Measurements from ENCODE around the gene EXOC6B. TPM values are rescaled to one million over a fixed set of nuclear protein-coding genes. Genes with fewer than 3 reads are reported as not detected.
A peak's percentile ranks its signal among the peaks of the same experiment; 100 is the strongest.

EXOC6B gene
- total RNA-seq, 1 donor = 24.6 TPM

DNA sequence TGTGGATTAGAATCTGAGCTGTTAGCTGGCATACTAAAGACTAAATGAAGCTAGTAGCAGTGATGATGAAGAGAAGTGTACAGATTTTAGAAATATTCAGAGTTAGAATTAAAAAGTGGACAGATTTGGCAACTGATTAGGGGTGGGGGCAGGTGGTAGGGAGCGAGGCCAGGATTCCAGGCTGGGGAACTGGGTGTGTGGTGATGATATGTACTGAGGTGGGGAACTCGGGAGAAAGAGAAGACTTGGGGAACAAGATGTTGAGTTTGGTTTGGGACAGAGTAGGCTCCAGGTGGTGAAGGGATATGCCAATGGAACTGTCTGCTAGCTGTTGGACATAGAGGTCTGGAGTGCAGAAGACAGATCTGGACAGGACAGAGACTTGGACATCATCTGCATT is 669.0 kb downstream of the EXOC6B start:
- Histone ChIP-seq H3K4me3 (ENCODE audit: insufficient read depth, low read length) (no peak overlapping the region), H3K4me2 (ENCODE audit: insufficient read depth, low read length) (no peak overlapping the region), H2AFZ (ENCODE audit: low read length) (no peak overlapping the region), H3K27me3 (ENCODE audit: insufficient read depth, low read length) (peaks cover 52% of the 10 kb centered on the region), H4K20me1 (ENCODE audit: insufficient read depth, low read length) (no peaks in the 10 kb centered on the region), H3K79me2 (ENCODE audit: insufficient read depth, low read length) (no peaks in the 10 kb centered on the region), H3K9me3 (ENCODE audit: low read depth, low read length) (no peaks in the 10 kb centered on the region), H3K4me1 (ENCODE audit: insufficient read depth, low read length) (no peaks in the 10 kb centered on the region), H3K36me3 (ENCODE audit: insufficient read depth, low read length) (no peaks in the 10 kb centered on the region), H3K27ac (ENCODE audit: low read depth, low read length) (no peak overlapping the region)
- TF ChIP-seq, protein P1, sequence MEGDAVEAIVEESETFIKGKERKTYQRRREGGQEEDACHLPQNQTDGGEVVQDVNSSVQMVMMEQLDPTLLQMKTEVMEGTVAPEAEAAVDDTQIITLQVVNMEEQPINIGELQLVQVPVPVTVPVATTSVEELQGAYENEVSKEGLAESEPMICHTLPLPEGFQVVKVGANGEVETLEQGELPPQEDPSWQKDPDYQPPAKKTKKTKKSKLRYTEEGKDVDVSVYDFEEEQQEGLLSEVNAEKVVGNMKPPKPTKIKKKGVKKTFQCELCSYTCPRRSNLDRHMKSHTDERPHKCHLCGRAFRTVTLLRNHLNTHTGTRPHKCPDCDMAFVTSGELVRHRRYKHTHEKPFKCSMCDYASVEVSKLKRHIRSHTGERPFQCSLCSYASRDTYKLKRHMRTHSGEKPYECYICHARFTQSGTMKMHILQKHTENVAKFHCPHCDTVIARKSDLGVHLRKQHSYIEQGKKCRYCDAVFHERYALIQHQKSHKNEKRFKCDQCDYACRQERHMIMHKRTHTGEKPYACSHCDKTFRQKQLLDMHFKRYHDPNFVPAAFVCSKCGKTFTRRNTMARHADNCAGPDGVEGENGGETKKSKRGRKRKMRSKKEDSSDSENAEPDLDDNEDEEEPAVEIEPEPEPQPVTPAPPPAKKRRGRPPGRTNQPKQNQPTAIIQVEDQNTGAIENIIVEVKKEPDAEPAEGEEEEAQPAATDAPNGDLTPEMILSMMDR (IDR thresholded peaks at IDR 0.05; ENCODE audit: extremely low read depth, low read depth, low read length) = no peak
- DNase-seq (ENCODE audit: insufficient read length, low spot score, missing footprints) = no peak

DNA sequence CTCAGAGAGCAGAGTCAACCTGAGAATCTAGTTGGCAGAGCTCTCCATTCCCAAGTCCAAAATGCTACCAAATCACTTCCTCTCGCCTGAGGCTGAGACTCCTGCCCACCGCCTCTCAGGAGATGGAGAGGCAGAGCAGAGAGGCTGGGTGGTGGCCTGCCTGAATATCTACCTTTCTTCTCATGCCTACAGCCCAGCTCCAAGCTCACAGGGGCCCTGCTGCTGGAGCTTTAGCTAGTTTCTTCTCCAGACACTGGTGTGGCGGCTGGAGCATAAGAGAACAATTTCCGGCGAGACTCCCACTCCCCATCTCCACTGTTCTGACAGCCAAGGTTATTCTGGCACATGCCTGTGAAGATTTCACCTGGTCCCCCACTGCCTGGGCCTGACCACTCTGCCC is 670.1 kb downstream of the EXOC6B start:
- Histone ChIP-seq H3K4me1 (ENCODE audit: insufficient read depth, low read length) (no peaks in the 10 kb centered on the region), H3K27me3 (ENCODE audit: insufficient read depth, low read length) (peaks cover 57% of the 10 kb centered on the region), H3K36me3 (ENCODE audit: insufficient read depth, low read length) (no peaks in the 10 kb centered on the region), H3K4me2 (ENCODE audit: insufficient read depth, low read length) (no peak overlapping the region), H3K79me2 (ENCODE audit: insufficient read depth, low read length) (no peaks in the 10 kb centered on the region), H3K27ac (ENCODE audit: low read depth, low read length) (no peak overlapping the region), H3K9me3 (ENCODE audit: low read depth, low read length) (no peaks in the 10 kb centered on the region), H3K4me3 (ENCODE audit: insufficient read depth, low read length) (no peak overlapping the region), H4K20me1 (ENCODE audit: insufficient read depth, low read length) (no peaks in the 10 kb centered on the region), H2AFZ (ENCODE audit: low read length) (no peak overlapping the region)
- DNase-seq (ENCODE audit: insufficient read length, low spot score, missing footprints) = no peak
- TF ChIP-seq, protein P1 (IDR thresholded peaks at IDR 0.05; ENCODE audit: extremely low read depth, low read depth, low read length) = no peak

DNA sequence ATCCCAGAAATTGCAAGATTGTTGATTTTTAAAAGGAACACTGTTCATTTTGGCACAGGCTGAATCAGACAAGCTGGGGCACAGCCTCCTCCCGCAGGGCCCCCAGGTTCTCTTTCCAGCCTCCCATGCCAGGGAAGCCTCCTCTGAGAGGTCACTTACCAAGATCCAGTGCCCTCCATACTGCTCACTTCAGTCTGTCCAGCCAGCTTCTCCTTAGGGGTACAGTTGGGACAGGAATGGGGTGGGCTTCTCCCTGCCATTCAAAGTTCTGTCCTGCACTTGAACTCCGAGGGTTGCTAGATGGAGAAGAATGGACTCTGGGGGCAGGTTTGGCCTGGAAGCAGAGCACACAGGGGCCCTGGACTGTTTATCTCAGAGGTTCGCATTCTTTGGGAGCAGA is 670.7 kb downstream of the EXOC6B start:
- no peak overlapping the region for H3K4me2 ChIP-seq (ENCODE audit: insufficient read depth, low read length)
- H2AFZ ChIP-seq (ENCODE audit: low read length) = no peak overlapping the region
- TF ChIP-seq, protein P1 (IDR thresholded peaks at IDR 0.05; ENCODE audit: extremely low read depth, low read depth, low read length) = no peak
- H3K36me3 ChIP-seq (ENCODE audit: insufficient read depth, low read length) = no peaks in the 10 kb centered on the region
- H3K9me3 ChIP-seq (ENCODE audit: low read depth, low read length) = no peaks in the 10 kb centered on the region
- peak; percentile 19 for DNase-seq (ENCODE audit: insufficient read length, low spot score, missing footprints)
- no peaks in the 10 kb centered on the region for H4K20me1 ChIP-seq (ENCODE audit: insufficient read depth, low read length)
- H3K4me1 ChIP-seq (ENCODE audit: insufficient read depth, low read length) = peaks cover 1% of the 10 kb centered on the region
- H3K4me3 ChIP-seq (ENCODE audit: insufficient read depth, low read length) = no peak overlapping the region
- H3K27me3 ChIP-seq (ENCODE audit: insufficient read depth, low read length) = peaks cover 61% of the 10 kb centered on the region
- no peak overlapping the region for H3K27ac ChIP-seq (ENCODE audit: low read depth, low read length)
- H3K79me2 ChIP-seq (ENCODE audit: insufficient read depth, low read length) = no peaks in the 10 kb centered on the region

DNA sequence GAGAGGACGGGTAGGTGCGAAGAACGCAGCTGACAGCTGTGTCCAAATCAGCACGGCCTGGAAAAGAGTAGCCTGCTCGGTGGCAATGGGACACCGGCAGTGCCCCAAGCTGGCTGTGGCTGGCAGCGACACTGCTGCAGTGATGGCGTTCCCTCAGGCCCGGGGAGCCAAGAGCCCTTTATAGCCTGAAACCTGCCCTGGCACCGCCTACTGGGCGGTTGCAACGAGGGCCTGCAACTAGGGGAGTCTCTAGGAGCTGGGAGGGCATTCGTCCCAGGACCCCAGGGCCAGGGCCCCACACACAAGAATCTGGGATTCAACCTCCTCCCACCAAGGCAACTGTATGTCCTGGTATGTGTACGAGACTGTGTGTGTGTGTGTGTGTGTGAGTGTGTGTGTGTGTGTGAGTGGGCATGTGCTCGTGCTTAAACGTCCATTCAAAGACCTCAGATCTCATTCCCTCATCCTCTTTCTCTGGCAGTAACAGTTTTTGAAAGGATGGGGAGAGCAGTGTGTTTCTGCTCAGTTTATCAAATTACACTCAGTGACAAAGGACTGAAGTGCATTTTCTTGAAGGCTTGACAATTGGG is 671.4 kb downstream of the EXOC6B start:
- peak; percentile 50 for DNase-seq (ENCODE audit: insufficient read length, low spot score, missing footprints)
- H4K20me1 ChIP-seq (ENCODE audit: insufficient read depth, low read length) = no peaks in the 10 kb centered on the region
- H3K36me3 ChIP-seq (ENCODE audit: insufficient read depth, low read length) = no peaks in the 10 kb centered on the region
- no peaks in the 10 kb centered on the region for H3K9me3 ChIP-seq (ENCODE audit: low read depth, low read length)
- no peak overlapping the region for H2AFZ ChIP-seq (ENCODE audit: low read length)
- peaks cover 68% of the 10 kb centered on the region for H3K27me3 ChIP-seq (ENCODE audit: insufficient read depth, low read length)
- H3K4me3 ChIP-seq (ENCODE audit: insufficient read depth, low read length) = no peak overlapping the region
- H3K27ac ChIP-seq (ENCODE audit: low read depth, low read length) = no peak overlapping the region
- TF ChIP-seq, protein P1 (IDR thresholded peaks at IDR 0.05; ENCODE audit: extremely low read depth, low read depth, low read length) = no peak
- H3K4me2 ChIP-seq (ENCODE audit: insufficient read depth, low read length) = no peak overlapping the region
- H3K4me1 ChIP-seq (ENCODE audit: insufficient read depth, low read length) = peaks cover 6% of the 10 kb centered on the region
- no peaks in the 10 kb centered on the region for H3K79me2 ChIP-seq (ENCODE audit: insufficient read depth, low read length)

All from osteoblast (primary cell).